Measurements from ENCODE around the gene HBQ1.
"Not testable (repeated sequence)": the region's sequence is repeated elsewhere in the genome, so short reads cannot be mapped to it uniquely, and the experiment has no call there.

Gene HBQ1

DNA sequence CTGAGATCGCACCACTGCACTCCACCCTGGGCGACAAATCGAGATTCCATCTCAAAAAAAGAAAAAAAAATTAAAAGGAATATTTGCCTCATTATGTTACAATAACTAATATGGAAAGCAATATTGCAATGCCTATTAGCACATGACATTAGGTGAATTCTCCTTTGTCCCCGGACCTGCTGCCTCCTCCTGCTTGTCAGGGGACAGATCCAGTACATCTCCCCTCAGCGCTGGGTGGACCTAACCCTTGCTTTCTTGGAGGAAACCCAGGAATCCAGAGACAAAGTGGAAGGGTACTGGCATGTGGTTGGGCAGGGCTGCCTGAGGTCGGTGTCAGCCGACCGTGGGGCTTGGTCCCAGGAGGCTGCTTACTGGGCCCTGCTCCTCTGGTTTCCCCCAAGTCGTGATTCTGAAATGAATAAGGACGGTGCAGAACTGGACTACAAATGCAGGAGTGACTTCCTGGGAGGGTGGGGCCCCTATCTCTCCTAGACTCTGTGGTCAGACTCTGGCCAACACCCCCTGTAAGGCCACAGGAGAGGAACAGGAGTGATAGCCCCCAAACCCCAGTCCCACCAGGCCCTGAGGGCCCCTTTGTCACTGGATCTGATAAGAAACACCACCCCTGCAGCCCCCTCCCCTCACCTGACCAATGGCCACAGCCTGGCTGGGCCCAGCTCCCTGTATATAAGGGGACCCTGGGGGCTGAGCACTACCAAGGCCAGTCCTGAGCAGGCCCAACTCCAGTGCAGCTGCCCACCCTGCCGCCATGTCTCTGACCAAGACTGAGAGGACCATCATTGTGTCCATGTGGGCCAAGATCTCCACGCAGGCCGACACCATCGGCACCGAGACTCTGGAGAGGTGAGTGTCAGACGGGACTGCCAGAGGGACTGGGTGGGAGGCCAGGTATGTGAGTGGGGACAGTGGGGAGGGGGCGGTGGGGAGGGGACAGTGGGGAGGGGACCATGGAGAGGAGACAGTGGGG lies 27.8 kb upstream of the HBQ1 start, which contains the start of gene HBZ:
Gene HBZ (plus strand): TSS at position 504 of the 988 bp plus-strand sequence. CDS start 266 bp downstream, at position 770.
- peak; percentile 28 for DNase-seq (ENCODE audit: low read depth)
- TF ChIP-seq, protein P1, sequence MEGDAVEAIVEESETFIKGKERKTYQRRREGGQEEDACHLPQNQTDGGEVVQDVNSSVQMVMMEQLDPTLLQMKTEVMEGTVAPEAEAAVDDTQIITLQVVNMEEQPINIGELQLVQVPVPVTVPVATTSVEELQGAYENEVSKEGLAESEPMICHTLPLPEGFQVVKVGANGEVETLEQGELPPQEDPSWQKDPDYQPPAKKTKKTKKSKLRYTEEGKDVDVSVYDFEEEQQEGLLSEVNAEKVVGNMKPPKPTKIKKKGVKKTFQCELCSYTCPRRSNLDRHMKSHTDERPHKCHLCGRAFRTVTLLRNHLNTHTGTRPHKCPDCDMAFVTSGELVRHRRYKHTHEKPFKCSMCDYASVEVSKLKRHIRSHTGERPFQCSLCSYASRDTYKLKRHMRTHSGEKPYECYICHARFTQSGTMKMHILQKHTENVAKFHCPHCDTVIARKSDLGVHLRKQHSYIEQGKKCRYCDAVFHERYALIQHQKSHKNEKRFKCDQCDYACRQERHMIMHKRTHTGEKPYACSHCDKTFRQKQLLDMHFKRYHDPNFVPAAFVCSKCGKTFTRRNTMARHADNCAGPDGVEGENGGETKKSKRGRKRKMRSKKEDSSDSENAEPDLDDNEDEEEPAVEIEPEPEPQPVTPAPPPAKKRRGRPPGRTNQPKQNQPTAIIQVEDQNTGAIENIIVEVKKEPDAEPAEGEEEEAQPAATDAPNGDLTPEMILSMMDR (IDR thresholded peaks at IDR 0.05; ENCODE audit: insufficient read depth, low read depth, low read length, missing control alignments) = no peak
- H3K4me3 ChIP-seq (ENCODE audit: low read depth, low read length) = no peak within 1 kb of the TSS

DNA sequence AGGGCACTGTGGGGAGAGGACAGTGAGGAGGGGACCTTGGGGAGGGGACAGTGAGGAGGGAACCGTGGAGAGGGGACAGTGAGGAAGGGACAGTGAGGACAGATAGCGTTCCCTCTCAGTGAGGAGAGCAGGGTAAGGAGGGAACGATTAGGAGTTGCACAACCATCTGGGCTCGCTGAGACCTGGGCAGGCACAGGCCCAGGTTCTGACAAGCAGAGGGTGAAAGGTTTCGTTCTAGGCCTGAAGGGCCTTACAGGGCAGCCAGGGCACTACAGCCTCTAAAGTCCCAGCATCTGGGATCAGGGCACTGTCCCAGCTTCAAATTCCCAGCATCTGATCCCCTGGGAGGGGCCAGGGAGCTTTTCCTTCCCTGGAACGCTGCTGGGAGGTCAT lies 27.1 kb upstream of the HBQ1 start:
- not testable (repeated sequence) for H3K4me3 ChIP-seq (ENCODE audit: low read depth, low read length); DNase-seq (ENCODE audit: low read depth)

DNA sequence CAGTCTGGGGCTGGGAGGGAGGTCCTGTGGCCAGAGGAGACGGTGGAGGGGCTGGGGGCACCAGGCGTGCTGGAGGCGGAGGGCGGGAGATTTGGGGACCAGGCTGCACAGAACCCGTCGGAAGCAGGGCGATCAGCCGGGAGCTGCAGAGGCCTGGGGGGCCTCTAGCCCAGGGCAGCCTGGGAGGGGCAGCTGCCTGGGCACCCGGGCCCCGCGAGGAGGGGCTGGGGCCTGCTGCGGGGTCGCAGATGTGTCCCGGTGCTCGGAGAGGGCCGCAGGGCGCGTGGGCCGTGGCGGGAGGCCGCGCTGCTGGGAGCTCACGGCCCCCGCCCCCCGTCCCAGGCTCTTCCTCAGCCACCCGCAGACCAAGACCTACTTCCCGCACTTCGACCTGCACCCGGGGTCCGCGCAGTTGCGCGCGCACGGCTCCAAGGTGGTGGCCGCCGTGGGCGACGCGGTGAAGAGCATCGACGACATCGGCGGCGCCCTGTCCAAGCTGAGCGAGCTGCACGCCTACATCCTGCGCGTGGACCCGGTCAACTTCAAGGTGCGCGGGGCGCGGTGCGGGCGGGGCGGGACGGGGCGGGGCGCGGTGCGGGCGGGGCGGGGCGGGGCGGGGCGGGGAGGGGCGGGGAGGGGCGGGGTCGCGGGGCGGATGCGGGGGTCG lies 26.6 kb upstream of the HBQ1 start:
- H3K4me3 ChIP-seq (ENCODE audit: low read depth, low read length); DNase-seq (ENCODE audit: low read depth): not testable (repeated sequence)

DNA sequence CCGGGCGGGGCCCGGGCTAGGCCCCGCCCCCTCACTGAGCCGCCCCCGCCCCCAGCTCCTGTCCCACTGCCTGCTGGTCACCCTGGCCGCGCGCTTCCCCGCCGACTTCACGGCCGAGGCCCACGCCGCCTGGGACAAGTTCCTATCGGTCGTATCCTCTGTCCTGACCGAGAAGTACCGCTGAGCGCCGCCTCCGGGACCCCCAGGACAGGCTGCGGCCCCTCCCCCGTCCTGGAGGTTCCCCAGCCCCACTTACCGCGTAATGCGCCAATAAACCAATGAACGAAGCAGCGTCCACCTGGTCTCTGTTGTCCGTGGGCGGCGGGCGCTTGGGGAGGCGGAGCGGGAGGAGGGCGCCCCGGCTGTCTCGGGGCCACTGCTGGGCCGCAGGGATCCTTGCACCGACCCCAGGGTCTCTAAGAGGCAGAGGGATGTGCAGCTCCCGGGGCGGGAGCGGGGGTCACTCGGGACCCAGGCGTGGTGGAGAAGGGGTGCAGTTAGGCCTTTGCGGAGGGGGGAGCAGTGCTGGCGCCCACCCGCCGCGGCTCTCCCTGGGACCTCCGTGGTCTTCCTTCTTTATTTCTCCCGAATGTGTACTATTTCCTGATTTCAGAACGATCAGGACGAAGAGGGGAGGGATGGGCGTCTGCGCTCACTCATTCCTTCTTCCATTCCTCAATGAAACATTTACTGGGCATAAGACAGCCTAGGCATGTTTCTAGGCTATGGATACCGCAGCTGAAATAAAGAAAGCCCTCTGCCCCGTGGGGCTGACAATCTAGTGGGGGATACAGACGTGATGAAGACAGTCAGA lies 25.8 kb upstream of the HBQ1 start:
- H3K4me3 ChIP-seq (ENCODE audit: low read depth, low read length) = peak overlapping the region; percentile 24
- no peak for DNase-seq (ENCODE audit: low read depth)
- TF ChIP-seq, protein P1 (IDR thresholded peaks at IDR 0.05; ENCODE audit: insufficient read depth, low read depth, low read length, missing control alignments) = no peak

DNA sequence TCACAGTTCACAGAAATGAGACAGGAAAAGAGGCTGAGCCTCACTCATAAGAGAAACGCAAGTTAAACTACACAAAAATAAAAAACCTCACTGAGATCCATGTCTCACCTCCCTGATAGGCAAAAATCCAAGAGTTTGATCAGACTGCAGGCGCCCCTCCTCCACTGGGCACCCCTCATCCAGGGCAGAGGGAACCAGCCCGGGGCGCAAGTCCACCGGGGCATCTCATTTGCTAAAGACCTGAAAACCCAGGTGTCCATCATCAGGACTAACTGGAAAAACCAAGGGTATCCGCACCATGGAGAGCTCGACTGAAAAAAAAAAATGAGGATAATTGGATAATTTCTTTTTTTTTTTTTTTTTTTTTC lies 25.2 kb upstream of the HBQ1 start:
- TF ChIP-seq, protein P1 (IDR thresholded peaks at IDR 0.05; ENCODE audit: insufficient read depth, low read depth, low read length, missing control alignments) = no peak
- DNase-seq (ENCODE audit: low read depth) = no peak
- no peak overlapping the region for H3K4me3 ChIP-seq (ENCODE audit: low read depth, low read length)

DNA sequence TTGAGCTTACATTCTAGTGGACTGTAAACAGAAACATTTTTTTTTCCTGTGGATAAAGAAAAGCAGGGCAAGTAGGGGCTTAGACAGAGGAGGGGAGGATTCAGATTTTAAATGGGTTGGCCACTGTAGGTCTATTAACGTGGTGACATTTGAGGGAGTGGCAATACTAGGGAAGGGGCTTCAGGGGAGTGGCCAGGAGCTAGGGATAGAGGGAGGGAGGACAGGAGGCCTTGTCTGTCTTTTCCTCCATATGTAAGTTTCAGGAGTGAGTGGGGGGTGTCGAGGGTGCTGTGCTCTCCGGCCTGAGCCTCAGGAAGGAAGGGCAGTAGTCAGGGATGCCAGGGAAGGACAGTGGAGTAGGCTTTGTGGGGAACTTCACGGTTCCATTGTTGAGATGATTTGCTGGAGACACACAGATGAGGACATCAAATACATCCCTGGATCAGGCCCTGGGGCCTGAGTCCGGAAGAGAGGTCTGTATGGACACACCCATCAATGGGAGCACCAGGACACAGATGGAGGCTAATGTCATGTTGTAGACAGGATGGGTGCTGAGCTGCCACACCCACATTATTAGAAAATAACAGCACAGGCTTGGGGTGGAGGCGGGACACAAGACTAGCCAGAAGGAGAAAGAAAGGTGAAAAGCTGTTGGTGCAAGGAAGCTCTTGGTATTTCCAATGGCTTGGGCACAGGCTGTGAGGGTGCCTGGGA lies 21.0 kb upstream of the HBQ1 start:
- DNase-seq (ENCODE audit: low read depth) = no peak
- TF ChIP-seq, protein P1 (IDR thresholded peaks at IDR 0.05; ENCODE audit: insufficient read depth, low read depth, low read length, missing control alignments) = no peak
- H3K4me3 ChIP-seq (ENCODE audit: low read depth, low read length) = no peak overlapping the region

DNA sequence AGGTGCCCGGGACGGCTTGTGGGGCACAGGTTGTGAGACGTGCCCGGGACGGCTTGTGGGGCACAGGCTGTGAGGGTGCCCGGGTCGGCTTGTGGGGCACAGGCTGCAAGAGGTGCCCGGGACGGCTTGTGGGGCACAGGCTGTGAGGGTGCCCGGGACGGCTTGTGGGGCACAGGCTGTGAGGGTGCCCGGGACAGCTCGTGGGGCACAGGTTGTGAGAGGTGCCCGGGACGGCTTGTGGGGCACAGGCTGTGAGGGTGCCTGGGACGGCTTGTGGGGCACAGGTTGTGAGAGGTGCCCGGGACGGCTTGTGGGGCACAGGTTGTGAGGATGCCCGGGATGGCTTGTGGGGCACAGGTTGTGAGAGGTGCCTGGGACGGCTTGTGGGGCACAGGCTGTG lies 20.0 kb upstream of the HBQ1 start:
- not testable (repeated sequence) for H3K4me3 ChIP-seq (ENCODE audit: low read depth, low read length); DNase-seq (ENCODE audit: low read depth)
